ENCODE data around the gene USP22. TPM values are rescaled to one million over a fixed set of nuclear protein-coding genes. Genes with fewer than 3 reads are reported as not detected.
"Not testable (repeated sequence)": the region's sequence is repeated elsewhere in the genome, so short reads cannot be mapped to it uniquely, and the experiment has no call there.

The USP22 gene
- total and polyA plus RNA-seq, 2 of the 4 experiments (the other 2 are of a cell fraction), result 161 to 319 TPM

GRCh38 chr17:21085280-21085679 is 42.5 kb upstream of the USP22 start:
- 60% methylated on average over 1 of the region's 1 CpG; no CpG with 5 or more reads in 1 of the 2 experiments for WGBS, 2 experiments (ENCODE audit: extremely low coverage in 2 of 2, insufficient read length in 1 of 2)
- H2BK20ac ChIP-seq (ENCODE audit: low read depth, low read length); DNase-seq; H3K14ac ChIP-seq (replicated peaks; ENCODE audit: low read depth, low read length); H3K79me1 ChIP-seq (ENCODE audit: low read depth in 1 of 2, low read length in 2 of 2); H4K8ac ChIP-seq (ENCODE audit: low read depth in 2 of 2, low read length in 2 of 2); CTCF ChIA-PET; H2BK5ac ChIP-seq (ENCODE audit: low read depth, low read length, poor library complexity, severe bottlenecking); H3K23ac ChIP-seq (ENCODE audit: low read depth, low read length); H3K56ac ChIP-seq (ENCODE audit: extremely low read depth, insufficient read depth, low read length); H3K9ac ChIP-seq (ENCODE audit: low read depth, low read length); intact Hi-C loops (cut with micrococcal nuclease); H3K27me3 ChIP-seq (ENCODE audit: control insufficient read depth, insufficient read depth, low read length); H3K4me2 ChIP-seq (ENCODE audit: low read depth, low read length); H2BK120ac ChIP-seq (ENCODE audit: low read depth, low read length); H3K9me1 ChIP-seq (ENCODE audit: insufficient read depth, low read length); POLR2A ChIA-PET (ENCODE audit: unreplicated experiment); H2BK15ac ChIP-seq (ENCODE audit: low read depth, low read length); H3K4me1 ChIP-seq (ENCODE audit: control insufficient read depth, insufficient read depth, low read length); H2AK5ac ChIP-seq (ENCODE audit: low read depth, low read length); H2AFZ ChIP-seq (replicated peaks; ENCODE audit: low read length, poor library complexity); H4K5ac ChIP-seq (ENCODE audit: low read depth, low read length); H2AK9ac ChIP-seq (replicated peaks; ENCODE audit: low read depth, low read length, poor library complexity); H4K20me1 ChIP-seq (ENCODE audit: insufficient read depth, low read length); H3K18ac ChIP-seq (ENCODE audit: low read depth, low read length); ATAC-seq (ENCODE audit: low read depth); in situ Hi-C loops (cut with MboI; ENCODE audit: low sequenced_read_pairs); H3K36me3 ChIP-seq (ENCODE audit: control insufficient read depth, insufficient read depth, low read length); H4K91ac ChIP-seq (ENCODE audit: insufficient read depth, low read depth, low read length); dilution Hi-C loops (cut with HindIII; ENCODE audit: low sequenced_read_pairs, unreplicated experiment); H3K27ac ChIP-seq (ENCODE audit: insufficient read depth, low read length); H3K4me3 ChIP-seq (ENCODE audit: insufficient read depth, low read depth, low read length); H3K4ac ChIP-seq (ENCODE audit: low read depth, low read length); H3K9me3 ChIP-seq (ENCODE audit: control insufficient read depth, insufficient read depth, low read length); BruUV-seq (replicated peaks): not testable (repeated sequence)
